HG02678 (cell line): ENCODE measurements around the gene SEMA3F.

ENCODE experiments used
- ATAC-seq: cut with Tn5 transposase; IDR thresholded peaks from one replicate; pipeline ENCODE4 v1.9.1; 2021; ENCODE audit warnings: mild to moderate bottlenecking, moderate library complexity; ENCODE audit not compliant: unreplicated experiment

SEMA3F gene

DNA sequence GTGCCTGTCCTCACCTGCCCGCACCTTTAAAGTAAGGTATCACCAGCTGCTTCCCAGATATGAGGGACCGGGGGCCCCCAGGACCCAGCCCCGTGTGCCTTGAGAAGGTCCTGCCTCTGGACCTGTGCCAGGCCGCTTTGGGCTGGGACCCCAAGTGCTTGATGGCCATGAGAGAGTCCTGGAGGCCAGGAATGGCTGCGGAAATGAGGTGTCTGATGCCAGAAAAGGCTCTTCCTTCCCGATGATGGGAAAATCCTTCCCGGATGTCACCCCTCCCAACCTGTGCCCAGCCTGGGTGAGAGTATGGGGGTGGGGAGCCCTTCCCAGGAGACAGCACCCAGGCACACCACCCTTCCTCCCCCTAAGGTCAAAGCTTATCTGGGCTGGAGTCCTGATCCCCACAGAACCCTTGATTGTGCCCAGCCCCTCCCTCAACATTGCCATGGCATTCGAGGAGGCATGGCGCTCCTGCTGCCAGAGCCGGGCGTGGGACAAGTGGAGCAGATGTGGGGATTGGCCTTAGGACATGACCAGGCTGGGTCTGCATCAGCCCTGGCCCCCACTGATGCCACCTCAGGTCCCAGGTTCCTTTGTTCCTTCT lies 14.2 kb downstream of the SEMA3F start:
- no peak for ATAC-seq

DNA sequence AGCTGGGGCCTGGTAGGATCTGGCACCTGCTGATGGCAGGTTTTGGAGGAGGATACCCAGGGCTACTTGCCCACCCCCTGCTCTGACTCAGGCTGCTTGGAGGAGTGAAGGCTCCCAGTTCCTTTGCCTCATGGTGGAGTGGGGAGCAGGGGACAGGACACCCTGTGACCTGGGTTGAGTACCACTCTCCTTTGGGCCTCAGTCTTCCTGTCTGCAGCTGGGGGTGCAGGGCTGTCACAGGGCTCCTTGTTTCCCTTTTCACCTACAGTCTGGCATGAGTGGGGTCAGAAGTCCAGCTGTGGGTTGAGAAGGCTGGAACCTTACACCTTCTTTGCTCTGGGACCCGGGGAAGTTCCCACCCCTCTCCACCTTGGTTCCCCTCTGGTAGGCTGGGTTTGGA lies 14.7 kb downstream of the SEMA3F start:
- ATAC-seq: no peak

DNA sequence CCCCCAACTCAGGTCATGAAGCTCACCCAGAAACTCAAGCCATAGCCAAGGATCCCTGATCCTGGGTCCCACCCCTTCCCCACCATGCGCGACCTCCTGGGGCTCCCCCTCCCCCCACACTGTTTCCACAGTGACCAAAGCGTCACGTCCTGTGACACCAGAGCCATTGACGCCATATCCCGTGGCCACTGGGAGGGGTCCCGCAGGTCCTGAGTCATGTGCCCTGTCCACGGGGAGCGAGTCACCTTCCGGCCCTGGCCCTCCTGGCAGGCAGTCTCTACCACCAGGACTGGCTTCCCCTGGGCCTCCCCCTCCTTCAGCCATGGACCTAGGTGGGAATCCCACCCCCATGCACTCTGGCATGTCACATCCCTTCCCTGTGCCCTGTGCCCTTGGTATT lies 15.6 kb downstream of the SEMA3F start:
- no peak for ATAC-seq

DNA sequence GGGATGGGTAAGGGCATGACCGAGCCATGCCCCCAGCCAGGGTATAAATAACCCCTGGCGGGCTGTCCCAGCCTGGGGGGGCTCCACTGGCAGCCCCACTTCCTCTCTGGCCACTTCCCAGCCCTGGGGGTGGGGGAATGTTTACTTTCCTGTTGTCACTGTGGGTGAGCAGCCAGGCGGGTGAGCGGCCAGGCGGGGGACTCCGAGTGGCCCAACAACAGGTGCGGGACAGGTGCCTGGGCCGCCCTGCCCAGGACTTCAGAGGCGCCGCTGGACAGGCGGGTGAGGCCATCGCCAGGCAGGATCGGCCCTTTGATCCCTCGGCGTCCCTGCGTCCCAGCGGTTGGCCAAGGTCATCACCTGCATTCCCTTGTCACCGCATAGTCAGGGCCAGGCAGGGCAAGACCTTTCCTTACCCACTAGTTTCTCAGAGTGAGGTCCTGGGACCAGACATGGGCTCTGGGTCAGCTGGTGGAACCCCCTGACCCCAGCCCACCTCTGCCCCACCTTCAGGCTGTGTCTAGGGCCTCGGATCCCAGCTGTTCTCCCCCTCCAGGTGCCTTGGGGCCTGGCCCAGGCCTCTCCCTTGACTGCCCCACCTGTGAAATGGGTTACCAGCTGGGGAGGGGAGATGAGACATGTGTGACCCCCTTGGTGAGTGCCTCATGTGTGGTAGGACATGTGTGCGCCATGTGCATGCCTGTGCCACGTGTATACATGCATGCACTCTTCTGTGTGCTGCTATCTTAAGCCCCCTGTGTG lies 16.6 kb downstream of the SEMA3F start:
- ATAC-seq: no peak

DNA sequence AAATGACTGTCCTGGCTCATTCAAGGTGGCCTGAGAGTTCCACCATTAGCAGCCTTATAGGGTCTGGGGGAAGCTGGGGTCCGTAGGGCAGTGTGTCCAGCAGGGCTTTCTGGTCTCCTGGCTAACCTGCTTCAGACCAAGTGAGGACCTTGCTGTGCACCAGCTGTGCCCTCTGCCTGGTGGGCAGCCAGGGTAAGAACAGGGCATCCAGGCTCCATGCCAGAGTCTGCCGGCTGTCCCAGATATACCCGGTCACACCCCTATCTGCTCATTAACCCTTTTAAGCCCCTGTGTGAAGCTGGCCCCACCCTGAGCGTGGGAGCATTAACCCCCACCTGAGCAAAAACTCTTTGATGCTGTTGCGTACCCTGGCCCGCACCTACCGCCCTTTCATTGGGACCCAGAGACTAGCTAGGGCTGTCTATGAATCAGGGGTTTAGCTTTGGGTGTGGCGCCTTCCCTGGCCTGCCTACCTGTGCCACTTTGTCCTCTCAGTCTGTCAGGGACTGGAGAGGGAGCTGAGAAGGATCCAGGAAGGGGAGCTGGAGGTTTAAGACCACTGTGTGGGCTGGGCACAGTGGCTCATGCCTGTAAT lies 17.6 kb downstream of the SEMA3F start:
- no peak for ATAC-seq

DNA sequence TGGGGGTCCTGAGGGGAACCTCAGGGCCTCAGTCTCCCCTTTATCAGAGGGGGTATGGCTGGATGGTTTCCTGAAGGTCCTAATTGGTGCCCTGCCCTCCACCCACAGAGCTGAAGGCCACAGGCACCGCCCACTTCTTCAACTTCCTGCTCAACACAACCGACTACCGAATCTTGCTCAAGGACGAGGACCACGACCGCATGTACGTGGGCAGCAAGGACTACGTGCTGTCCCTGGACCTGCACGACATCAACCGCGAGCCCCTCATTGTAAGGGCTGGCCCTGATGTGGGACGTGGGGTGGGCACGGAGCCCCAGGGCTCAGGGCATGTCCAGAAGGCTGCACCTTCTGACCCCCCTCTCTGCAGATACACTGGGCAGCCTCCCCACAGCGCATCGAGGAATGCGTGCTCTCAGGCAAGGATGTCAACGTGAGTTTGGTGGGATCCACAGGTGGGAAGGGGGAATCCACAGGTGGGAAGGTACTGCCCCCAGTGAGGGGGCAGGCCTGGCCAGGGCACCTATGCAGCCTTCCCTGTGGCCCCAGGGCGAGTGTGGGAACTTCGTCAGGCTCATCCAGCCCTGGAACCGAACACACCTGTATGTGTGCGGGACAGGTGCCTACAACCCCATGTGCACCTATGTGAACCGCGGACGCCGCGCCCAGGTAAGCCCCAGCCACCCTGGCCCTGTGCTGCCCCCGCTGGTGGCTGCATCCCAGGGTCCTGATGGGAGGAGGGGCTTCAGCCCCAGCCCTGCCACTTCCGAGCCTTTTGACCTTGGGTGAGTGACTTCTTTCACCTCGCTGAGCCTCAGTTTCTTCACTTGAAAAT lies 18.8 kb downstream of the SEMA3F start:
- ATAC-seq: no peak

DNA sequence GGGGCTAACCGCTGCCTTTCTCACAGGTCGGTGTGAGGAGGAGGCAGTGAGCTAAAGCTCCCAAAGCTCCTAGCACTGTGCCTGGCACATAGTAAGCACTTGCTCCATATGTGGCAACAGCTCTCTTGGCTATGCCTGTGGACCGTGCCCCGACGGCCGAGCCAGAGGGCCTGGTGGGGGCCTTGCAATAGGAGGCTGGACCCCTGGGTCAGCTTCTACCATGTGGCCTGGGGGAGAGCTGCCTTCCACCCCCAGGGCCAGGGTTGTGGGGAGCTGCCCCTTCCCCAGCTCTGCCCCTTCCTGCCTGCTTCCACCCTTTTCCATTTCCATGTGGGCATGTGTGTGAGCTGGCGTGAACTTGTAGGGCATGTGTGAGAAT lies 19.4 kb downstream of the SEMA3F start:
- ATAC-seq: no peak

DNA sequence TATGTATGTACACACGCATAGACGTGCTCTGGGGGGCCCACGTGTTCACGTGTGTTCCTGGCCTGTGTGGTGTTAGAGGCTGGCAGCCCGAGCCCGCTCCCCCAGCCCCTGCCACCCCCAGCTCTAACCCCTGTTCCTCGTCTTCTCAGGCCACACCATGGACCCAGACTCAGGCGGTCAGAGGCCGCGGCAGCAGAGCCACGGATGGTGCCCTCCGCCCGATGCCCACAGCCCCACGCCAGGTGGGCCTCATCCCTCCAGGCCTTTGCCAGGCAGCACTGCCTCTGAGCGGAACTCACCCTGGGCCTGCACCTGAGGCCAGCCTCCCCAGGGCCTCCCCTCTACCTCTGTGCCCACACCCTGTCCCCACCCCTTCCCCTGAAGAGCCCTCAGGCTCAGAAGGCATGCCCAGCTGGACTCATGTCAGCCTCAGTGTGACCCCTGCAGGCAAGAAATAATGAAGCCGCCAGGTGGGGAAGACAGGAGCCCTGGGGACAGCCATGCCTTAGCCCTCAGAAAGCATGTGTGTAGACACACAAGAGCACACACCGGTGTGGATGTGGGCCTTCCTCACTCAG lies 19.9 kb downstream of the SEMA3F start:
- no peak for ATAC-seq

DNA sequence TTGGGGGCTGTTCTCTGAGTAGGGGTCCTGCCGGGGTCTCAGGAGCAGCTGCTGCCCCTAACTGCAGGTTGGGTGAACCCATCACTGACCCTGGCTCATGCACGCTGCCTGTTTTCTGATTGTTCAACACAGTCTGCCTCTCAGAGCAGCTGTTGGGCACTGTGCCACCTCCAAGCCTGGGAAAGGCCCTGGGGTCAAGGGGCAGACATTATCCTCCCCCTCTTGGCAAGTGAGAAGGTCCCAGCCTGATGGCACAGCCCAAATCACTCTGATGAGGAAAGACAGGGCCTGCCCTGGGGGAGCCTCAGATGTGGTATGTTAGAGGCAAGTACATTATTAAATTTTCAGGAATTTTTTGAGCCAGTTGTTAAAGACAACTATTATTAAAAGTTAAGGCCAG lies 22.2 kb downstream of the SEMA3F start:
- ATAC-seq: no peak

DNA sequence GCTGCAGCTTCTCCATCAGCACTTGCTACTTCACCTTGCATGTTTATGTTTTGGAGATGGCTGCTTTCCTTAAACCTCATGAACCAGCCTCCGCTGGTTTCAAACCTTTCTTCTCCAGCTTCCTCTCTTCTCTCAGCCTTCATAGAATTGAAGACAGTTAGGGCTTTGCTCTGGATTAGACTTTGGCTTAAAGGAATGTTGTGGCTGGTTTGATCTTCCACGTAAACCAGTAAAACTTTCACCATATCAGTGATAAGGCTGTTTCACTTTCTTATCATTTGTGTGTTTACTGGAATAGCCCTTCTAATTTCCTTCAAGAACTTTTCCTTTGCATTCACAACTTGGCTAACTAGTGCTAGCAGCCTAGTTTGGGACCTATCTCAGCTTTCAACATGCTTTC lies 24.6 kb downstream of the SEMA3F start:
- ATAC-seq: no peak

DNA sequence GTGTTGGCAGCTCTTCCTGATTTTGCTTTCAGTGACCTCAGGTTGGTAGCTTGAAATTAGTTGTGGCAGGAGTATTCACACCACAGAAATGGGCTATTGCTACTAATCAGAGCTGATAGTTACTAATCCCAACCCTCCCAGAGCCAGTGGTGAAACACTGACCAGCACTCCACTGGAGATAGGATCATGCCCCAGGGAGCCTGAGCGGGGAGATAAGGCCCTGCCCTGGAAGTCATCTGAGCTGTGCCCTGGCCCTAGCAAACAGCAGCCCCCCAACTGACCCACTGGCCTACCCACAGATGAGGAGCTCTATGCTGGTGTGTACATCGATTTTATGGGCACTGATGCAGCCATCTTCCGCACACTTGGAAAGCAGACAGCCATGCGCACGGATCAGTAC lies 26.9 kb downstream of the SEMA3F start:
- ATAC-seq: no peak

DNA sequence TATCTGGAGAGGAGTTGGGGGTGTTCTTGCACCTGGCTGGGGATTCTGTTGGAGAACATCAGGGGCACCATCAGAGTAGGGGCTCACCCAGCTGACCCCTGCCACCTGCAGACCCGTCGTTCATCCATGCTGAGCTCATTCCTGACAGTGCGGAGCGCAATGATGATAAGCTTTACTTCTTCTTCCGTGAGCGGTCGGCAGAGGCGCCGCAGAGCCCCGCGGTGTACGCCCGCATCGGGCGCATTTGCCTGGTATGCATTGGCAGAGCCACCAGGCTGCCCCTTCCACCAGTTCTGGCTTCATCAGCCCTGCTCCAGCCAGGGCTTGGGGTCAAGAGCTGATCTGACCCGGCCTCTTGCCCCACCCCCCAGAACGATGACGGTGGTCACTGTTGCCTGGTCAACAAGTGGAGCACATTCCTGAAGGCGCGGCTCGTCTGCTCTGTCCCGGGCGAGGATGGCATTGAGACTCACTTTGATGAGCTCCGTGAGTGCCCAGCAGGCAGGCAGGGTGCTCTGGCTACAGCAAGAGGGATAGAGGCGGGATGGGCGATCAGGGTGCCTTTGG lies 27.5 kb downstream of the SEMA3F start:
- no peak for ATAC-seq

DNA sequence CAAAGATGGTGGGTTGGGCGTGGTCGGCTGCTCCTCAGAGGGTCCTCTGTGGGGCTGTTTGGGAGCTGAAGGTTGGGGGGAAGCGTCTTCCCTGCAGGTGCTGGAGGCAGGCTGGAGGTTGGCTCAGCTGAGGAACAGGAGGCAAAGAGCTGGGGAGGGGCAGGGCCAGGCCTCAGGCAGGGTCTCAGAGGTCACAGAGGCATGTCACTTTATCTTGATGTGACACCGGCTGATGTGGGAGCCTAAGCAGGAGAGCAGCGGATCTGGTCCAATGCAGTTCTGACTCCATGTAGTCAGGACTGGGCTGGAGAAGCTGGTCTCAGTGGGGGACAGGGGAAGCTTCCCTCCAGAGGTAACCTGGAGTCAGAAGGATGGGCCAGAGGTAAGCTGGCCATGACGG lies 28.6 kb downstream of the SEMA3F start:
- no peak for ATAC-seq

DNA sequence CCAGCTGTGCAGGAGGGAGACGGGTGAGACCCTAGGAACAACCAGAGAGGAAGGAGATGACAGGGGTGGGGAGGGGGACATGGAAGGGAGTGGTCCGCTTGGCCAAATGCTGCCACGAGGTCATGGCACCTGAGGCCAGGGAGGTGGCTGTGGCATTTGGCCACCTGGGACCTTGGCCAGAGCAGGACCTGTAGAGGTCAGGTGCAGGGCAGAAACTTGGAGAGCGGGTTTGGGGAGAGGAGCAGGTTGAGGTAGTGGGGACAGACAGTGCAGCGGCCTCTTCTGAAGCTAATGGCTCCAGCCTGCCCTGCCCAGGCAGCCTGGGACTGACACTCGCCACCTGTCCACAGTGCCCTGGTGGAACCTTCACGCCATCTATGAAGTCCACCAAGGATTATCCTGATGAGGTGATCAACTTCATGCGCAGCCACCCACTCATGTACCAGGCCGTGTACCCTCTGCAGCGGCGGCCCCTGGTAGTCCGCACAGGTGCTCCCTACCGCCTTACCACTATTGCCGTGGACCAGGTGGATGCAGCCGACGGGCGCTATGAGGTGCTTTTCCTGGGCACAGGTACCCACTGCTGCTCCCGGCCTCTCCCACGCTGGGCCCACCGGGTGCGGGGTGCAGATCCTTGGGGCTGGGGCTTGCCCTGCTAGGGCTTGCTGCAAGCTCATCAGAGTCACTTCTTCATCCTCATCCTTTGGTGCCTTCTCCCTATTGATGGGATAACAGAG lies 29.3 kb downstream of the SEMA3F start:
- ATAC-seq: no peak

DNA sequence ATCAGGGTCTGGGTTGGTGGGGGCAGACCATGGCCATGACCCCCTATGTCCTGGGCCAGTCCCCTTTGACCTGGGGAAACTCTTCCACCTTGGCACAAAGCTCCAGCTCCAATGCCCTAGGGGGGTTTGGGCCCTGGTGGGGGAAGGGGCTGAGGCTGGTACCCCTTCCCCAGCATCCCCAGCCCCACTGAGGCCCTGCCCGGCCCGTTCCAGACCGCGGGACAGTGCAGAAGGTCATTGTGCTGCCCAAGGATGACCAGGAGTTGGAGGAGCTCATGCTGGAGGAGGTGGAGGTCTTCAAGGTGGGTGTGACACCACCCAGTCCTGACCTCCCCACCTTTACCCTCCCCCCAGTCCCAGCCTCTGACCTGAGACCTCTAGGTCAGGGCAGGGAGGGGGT lies 30.1 kb downstream of the SEMA3F start:
- no peak for ATAC-seq

DNA sequence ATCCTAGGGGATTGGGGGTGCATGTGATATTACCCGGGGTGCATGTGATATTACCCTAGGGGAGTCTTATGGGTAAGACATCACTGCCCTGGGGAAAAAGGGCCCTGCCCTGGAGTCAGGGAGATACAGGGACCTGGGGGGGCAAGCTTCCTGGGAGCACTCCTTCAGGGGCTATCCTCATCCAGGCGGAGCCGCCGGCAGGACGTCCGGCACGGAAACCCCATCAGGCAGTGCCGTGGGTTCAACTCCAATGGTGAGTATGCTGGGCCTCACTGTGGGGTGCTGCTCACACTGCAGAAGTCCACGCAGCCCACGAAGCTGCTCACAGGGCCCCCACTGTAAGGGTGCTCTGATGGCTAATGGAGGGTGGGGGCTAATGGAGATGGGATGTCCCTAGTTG lies 31.0 kb downstream of the SEMA3F start:
- ATAC-seq: no peak

DNA sequence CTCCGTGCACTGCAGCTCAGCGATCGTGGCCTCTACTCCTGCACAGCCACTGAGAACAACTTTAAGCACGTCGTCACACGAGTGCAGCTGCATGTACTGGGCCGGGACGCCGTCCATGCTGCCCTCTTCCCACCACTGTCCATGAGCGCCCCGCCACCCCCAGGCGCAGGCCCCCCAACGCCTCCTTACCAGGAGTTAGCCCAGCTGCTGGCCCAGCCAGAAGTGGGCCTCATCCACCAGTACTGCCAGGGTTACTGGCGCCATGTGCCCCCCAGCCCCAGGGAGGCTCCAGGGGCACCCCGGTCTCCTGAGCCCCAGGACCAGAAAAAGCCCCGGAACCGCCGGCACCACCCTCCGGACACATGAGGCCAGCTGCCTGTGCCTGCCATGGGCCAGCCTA lies 32.6 kb downstream of the SEMA3F start:
- ATAC-seq: no peak

DNA sequence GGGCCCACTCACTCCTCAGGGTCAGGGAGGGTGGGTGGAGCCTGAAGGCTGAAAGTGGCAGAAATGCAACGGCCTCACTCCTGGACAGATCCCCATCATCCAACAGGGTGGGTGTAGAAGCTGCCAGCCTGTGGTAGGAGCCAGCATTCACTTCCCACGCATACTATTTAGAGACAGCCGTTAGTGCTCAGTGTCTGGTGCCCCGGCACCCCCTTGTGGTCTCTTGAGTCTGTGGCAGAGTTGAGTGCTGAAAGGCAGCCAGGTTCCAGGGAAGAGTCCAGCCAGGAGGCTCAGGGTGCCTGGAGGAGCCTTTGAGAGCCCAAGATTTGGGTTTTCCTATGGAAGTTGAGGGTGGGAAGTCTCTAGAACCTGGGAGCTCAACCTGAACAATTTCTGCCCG lies 34.1 kb downstream of the SEMA3F start:
- ATAC-seq: no peak

DNA sequence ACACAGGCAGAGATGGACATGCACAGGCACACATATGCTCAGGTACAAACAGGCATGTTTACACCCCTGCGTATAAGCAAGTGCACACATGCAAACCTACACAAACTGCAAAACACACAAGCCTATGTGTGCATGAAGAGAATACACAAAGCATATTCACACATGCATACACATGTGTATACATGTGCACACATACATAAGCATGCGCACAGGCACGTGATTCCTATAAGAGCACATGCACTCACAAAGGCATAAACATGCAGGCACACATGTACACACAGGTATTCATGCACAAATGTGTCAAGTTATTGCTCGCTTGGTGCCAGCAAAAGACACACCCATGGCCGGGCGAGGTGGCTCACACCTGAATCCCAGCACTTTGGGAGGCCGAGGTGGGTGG lies 34.9 kb downstream of the SEMA3F start:
- no peak for ATAC-seq

DNA sequence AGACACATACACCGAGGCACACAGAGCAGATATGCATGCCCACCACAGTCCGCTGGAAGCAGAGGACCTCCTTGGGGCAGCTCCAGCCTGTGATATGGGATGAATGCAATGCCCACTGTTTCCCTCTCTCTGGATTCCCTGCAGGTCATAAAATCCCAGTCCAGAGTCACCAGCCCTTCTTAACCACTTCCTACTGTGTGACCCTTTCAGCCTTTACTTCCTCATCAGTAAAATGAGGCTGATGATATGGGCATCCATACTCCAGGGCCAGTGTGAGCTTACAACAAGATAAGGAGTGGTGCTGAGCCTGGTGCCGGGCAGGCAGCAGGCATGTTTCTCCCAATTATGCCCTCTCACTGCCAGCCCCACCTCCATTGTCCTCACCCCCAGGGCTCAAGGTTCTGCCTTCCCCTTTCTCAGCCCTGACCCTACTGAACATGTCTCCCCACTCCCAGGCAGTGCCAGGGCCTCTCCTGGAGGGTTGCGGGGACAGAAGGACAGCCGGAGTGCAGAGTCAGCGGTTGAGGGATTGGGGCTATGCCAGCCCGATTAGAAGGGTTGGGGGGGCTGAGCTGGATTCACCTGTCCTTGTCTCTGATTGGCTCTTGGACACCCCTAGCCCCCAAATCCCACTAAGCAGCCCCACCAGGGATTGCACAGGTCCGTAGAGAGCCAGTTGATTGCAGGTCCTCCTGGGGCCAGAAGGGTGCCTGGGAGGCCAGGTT lies 36.0 kb downstream of the SEMA3F start, which contains the start of gene GNAT1:
Gene GNAT1, plus strand, starts transcription at position 675 of the 725 bp plus-strand sequence. CDS start 116 bp downstream, outside the sequence.
- ATAC-seq: no peak
